Measurements from ENCODE around the gene ANXA11. TPM values are rescaled to one million over a fixed set of nuclear protein-coding genes. Genes with fewer than 3 reads are reported as not detected.

The ANXA11 gene
- total and polyA plus RNA-seq, 2 of the 8 experiments (the other 6 are each of a cell fraction or from before 2014, with no cell fraction given), result 40.5 to 84.9 TPM

DNA sequence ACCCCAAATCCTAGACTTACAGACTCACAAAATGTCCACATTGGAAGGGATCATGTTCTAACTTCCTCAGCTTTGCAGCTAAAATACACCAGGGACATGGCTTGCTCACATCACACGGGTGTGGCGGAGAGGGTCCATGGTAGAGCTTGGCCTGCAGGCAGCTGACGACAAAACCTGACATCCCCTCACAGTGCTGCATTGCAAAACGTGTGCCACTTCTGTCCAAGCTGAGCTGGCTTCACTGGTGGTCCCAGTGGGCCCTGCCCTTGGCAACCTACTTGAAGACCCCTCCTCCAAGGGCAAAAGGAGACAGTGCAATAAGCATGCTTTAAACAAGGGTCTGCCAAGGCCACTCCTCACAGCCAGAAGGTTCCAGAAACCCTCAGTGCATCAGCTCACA is 21.9 kb downstream of the ANXA11 start:
- Histone ChIP-seq H2BK120ac (replicated peaks; ENCODE audit: low read depth, low read length) (no peak overlapping the region), H3K4me2 (ENCODE audit: insufficient read depth in 1 of 2, low read depth in 2 of 2, low read length in 2 of 2) (no peak overlapping the region), H4K5ac (ENCODE audit: insufficient read length, low read depth, low read length) (no peak overlapping the region), H4K91ac (replicated peaks; ENCODE audit: insufficient read length, low read length) (no peak overlapping the region), H2BK20ac (ENCODE audit: low read length) (no peak overlapping the region), H3K27ac (ENCODE audit: low read depth, low read length) (no peak overlapping the region), H3K36me3 (ENCODE audit: control insufficient read depth in 2 of 4, insufficient read depth in 4 of 4, low read length in 3 of 4) (no peaks in the 10 kb centered on the region), H3K79me1 (ENCODE audit: low read depth, low read length) (peaks cover 2% of the 10 kb centered on the region), H3K4me1 (replicated peaks in 1 of 4; ENCODE audit: control insufficient read depth in 3 of 4, insufficient read depth in 4 of 4, low read length in 3 of 4) (peaks cover 0 to 4% (median 3%) of the 10 kb centered on the region in 4 experiments; a peak in 3 of 7 replicates), H4K20me1 (replicated peaks in 1 of 2; ENCODE audit: control insufficient read depth in 1 of 2, insufficient read depth in 2 of 2, low read length in 2 of 2) (peaks cover 0 to 9% of the 10 kb centered on the region in 2 experiments), H3K18ac (ENCODE audit: extremely low read depth, low read length) (no peak overlapping the region), H2BK5ac (ENCODE audit: low read depth, low read length) (no peak overlapping the region), H4K8ac (ENCODE audit: extremely low read depth, insufficient read depth, low read length) (no peak overlapping the region), H3K23ac (ENCODE audit: insufficient read length) (no peak overlapping the region), H3K79me2 (ENCODE audit: control insufficient read depth in 1 of 2, insufficient read depth in 2 of 2, low read length in 2 of 2) (peaks cover 0 to 23% of the 10 kb centered on the region in 2 experiments; a peak in 2 of 4 replicates), H3K56ac (replicated peaks; ENCODE audit: insufficient read length, low read depth, low read length) (no peak overlapping the region), H3K23me2 (ENCODE audit: low read depth, low read length) (no peaks in the 10 kb centered on the region), H2AK5ac (ENCODE audit: low read depth, low read length) (no peak overlapping the region), H3K14ac (ENCODE audit: insufficient read length) (no peak overlapping the region), H3K4me3 (ENCODE audit: extremely low read depth in 1 of 4, insufficient read depth in 2 of 4, low read depth in 3 of 4, low read length in 4 of 4) (no peak overlapping the region), H2BK12ac (ENCODE audit: low read depth, low read length) (peak overlapping the region; percentile 65; the same call in 1 of the 2 replicates), H2BK15ac (ENCODE audit: low read length) (no peak overlapping the region), H3K9me3 (ENCODE audit: insufficient read depth in 2 of 2, low read depth in 1 of 2, low read length in 1 of 2) (no peaks in the 10 kb centered on the region), H3K9ac (replicated peaks in 1 of 4; ENCODE audit: extremely low read depth in 1 of 4, low read depth in 3 of 4, low read length in 3 of 4) (no peak overlapping the region), H2AFZ (ENCODE audit: low read length) (no peak overlapping the region), H3K27me3 (replicated peaks in 1 of 4; ENCODE audit: control insufficient read depth in 3 of 4, extremely low read depth in 1 of 4, insufficient read depth in 3 of 4, low read length in 3 of 4) (no peaks in the 10 kb centered on the region), H3K4ac (replicated peaks; ENCODE audit: insufficient read length, low read depth, low read length) (no peak overlapping the region)
- CTCF ChIA-PET (ENCODE audit: partially characterized antibody), result interaction anchor here (0.8 to 3.1 kb wide), 10 partner anchors 12 to 254 kb away, joined by 3 to 18 read pairs (median 4); no protein-coding TSS in a partner anchor
- WGBS, 2 experiments (ENCODE audit: extremely low coverage in 1 of 2, insufficient coverage in 1 of 2, insufficient read length in 1 of 2, insufficient replicate concordance in 2 of 2, low coverage in 1 of 2, low lambda C conversion rate in 2 of 2, missing lambda C conversion rate in 1 of 2), result 93% methylated on average over 4 of the region's 4 CpGs; no CpG with 5 or more reads in 1 of the 2 experiments
- FAIRE-seq (no peak), DNase-seq (ENCODE audit: low read depth in 1 of 2, low spot score in 2 of 2) (no peak)
- POLR2A ChIA-PET (ENCODE audit: partially characterized antibody), result no interaction called here
- TF ChIP-seq TAF1 (IDR thresholded peaks at IDR 0.05; ENCODE audit: low read depth, low read length) (no peak), SUZ12 (IDR thresholded peaks at IDR 0.05; ENCODE audit: low read length) (no peak), RXRA (IDR thresholded peaks at IDR 0.05; ENCODE audit: insufficient read depth, low read depth, low read length) (no peak), JUN (IDR thresholded peaks at IDR 0.05; ENCODE audit: low read depth, low read length) (no peak), HDAC2 (IDR thresholded peaks at IDR 0.05; ENCODE audit: borderline replicate concordance in 1 of 2, low read depth in 2 of 2, low read length in 2 of 2) (no peak), RNF2 (IDR thresholded peaks at IDR 0.05; ENCODE audit: borderline replicate concordance, low read depth, low read length, missing control alignments, poor library complexity, severe bottlenecking) (no peak), CEBPB (IDR thresholded peaks at IDR 0.05; ENCODE audit: low read depth, low read length) (no peak), HDAC6 (IDR thresholded peaks at IDR 0.05; ENCODE audit: low read depth, low read length) (no peak), CTBP2 (IDR thresholded peaks at IDR 0.05; ENCODE audit: borderline replicate concordance, insufficient read depth, insufficient read length, low read length) (no peak), GTF2F1 (IDR thresholded peaks at IDR 0.05; ENCODE audit: borderline replicate concordance, low read depth, low read length) (no peak), CREB1 (IDR thresholded peaks at IDR 0.05) (no peak), KDM5A (IDR thresholded peaks at IDR 0.05; ENCODE audit: low read length) (no peak), BRCA1 (IDR thresholded peaks at IDR 0.05; ENCODE audit: low read depth, low read length) (no peak), RAD21 (IDR thresholded peaks at IDR 0.05 in 1 of 2, conservative IDR thresholded peaks at IDR 0.05 in 1 of 2; ENCODE audit: low read depth in 2 of 2, low read length in 2 of 2) (no peak)
